NCI-H345 (cell line): Measurements from ENCODE around the gene CD276.
A peak's percentile ranks its signal among the peaks of the same experiment; 100 is the strongest.
"Not testable (repeated sequence)": the region's sequence is repeated elsewhere in the genome, so short reads cannot be mapped to it uniquely, and the experiment has no call there.

ENCODE experiments used
- DNase-seq: peaks from one replicate; lab custom pipeline; 2025; lab: John Stamatoyannopoulos, UW

Gene CD276

DNA sequence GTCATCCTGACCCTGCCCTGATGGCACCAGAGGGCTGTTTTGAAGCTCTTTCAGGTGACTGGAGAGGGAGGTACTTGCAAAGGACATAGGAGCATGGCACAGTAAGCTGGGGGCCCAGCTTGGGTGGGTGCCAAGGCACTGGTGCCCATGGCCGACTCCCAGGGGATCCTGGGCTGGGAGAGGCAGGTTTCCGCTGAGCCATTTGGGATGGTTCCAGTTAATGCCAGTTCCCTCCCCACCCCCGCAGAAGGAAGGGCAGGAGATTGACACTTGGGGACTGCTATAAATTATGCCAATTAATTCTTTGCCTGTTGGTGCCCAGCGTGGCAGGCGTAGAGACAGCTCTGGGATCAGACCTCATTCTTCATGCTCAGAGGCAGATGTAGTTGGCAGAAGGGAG is 26.1 kb downstream of the CD276 start:
- DNase-seq: no peak

DNA sequence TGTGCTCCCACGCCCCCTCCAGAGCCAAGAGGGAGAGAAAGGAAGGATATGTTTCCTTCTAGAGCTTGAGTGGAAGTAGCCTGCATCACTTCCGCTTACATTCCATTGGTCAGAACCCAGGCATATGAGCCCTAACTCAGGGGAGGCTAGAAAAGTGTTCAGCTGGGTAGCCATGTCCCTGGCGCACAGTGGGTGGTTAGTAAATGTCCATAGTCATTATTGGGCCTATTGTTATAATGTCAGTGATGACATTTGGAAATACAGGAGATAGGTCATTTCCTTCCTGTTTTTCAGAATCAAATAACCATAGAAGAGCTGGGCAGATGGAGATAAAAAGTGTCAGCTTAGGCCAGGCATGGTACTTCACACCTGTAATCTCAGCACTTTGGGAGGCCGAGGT is 27.3 kb downstream of the CD276 start:
- DNase-seq: no peak

GRCh38 chr15:73712107-73712506 is 27.9 kb downstream of the CD276 start:
- no peak for DNase-seq

DNA sequence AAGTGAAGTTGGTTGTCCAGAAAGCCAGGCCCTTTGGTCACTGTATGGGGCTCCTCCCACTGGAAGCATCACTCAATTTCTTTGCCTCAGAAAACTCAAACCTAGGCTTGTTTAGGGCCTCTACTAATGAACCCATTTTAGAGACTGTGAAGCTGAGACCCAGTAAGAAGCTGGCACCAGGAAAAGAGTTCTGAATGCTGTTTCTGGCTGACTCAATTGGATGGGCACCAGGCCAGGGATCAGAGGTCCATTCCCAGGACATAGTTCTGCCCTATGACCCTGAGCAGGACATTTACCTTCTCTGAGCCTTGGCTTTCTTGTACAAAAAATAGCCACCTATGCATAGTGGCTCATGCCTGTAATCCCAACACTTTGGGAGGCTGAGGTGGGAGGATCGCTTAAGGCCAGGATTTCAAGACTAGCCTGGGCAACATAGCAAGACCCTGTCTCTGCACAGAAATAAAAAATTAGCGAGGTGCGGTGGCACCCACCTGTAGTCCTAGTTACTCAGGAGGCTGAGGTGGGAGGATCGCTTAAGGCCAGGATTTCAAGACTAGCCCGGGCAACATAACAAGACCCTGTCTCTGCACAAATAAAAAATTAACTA is 30.6 kb downstream of the CD276 start:
- DNase-seq: no peak

DNA sequence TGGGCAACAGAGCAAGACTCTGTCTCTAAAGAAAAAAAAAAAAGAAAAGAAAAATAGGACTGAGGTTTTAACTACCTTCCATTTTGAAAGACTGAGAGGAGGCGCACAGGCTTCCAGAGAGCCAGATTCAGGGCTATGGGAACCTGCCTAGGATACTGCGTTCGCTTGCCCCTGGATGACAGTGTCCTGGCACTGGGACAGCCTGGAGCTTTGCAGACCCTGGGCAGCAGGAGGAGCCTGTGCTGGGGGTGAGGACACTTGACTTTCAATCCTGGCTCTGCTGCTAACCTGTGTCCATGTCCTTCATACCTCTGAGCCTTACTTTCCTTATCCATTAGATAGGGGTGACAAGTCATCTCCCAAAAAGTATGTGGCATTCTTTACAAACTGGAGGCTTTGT is 31.2 kb downstream of the CD276 start:
- DNase-seq: no peak

DNA sequence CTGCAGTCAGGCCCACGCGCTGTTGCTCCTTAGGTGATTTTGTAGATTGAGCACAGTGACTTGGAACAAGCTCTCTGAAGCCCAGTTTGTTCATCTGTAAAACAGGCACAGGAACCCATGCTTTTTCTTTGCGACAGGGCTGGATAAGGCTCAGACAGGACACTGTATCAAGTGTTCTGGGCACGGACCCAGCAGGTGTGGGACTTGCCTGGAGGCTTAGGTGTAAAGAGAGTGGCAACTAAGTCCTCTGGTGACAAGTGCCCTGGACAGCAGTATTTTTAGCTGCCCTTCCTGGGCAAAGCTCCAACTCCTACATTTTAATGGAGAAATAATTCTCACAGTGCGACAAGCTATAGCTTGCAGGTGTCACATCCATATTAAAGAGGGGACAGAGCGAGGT is 32.2 kb downstream of the CD276 start:
- peak; percentile 63 for DNase-seq

GRCh38 chr15:73717206-73717605 is 33.0 kb downstream of the CD276 start:
- DNase-seq: no peak

DNA sequence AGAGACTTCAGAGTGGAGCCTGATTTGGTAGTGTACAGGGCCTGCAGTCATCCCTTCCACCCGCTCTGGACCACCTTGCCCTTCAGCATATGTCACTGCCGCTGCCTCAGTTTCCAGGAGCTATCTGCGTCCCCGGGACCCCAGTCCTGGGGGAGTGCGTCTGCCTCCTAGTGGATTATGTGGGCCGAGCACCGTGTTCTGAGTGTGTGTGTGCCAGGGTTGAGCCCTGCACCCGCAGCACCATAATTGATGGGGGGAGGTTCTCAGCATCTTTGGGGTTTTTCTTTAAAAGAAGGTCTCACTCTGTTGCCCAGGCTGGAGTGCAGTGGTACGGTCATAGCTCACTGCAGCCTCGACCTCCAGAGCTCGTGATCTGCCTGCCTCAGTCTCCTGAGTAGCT is 33.6 kb downstream of the CD276 start:
- DNase-seq: no peak

- DNase-seq: no peak
Measured at GRCh38 chr15:73718694-73719093, 34.5 kb downstream of the CD276 start.

GRCh38 chr15:73722425-73722824 is 38.2 kb downstream of the CD276 start:
- no peak for DNase-seq

GRCh38 chr15:73723191-73723590 is 39.0 kb downstream of the CD276 start:
- no peak for DNase-seq

DNA sequence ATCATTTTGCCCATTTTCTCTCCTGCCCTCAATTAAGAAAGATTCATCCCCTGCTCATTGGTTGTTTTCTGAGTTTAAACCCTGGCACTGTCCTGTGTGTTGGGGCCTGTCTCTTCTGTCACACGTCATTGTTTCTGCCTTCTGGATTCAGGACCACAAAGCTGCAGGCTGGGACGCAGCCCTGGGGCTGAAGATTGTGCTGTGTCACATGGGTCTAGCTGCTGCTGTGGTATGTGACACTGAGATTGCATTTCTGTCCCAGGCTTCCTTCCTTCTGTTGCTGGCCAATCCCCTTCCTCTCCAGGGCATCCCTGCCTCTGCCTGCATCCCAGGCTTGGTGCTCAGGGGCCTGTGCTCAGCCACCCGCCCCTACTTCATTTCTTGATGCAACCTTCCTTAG is 40.0 kb downstream of the CD276 start:
- DNase-seq: no peak

- no peak for DNase-seq
Measured at GRCh38 chr15:73727330-73727976, 43.3 kb downstream of the CD276 start.

DNA sequence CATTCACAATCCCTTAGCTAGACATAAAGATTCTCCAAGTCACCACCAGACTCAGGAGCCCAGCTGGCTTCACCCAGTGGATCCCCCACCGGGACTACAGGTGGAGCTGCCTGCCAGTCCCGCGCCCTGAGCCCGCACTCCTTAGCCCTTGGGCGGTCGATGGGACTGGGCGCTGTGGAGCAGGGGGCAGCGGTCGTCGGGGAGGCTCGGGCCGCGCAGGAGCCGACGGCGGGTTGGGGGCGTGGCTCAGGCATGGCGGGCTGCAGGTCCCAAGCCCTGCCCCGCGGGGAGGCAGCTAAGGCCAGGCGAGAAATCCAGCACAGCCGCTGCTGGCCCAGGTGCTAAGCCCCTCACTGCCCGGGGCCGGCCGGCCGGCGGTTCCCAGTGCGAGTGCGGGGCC is 47.9 kb downstream of the CD276 start:
- not testable (repeated sequence) for DNase-seq

DNA sequence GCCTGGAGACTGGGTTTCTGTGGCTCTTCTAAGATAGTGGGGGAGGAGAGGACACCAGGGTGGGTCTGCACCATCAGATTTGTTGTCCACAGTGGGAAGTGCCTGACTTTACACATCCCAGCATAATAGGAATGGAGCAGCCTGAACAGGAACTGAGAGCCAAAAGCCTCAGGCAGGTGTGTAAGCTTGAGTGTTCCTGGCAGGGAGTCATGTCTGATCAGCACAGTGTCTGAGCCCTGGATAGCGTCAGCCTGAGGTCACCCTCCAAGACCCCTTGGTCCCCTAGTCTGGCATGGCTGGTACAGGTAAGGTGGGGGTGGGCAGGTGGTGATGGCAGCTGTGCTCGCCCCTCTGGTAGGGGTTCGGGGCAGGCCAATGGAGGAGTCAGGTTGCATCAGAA is 48.7 kb downstream of the CD276 start:
- DNase-seq: peak; percentile 16

- DNase-seq: no peak
Measured at GRCh38 chr15:73737535-73737934, 53.4 kb downstream of the CD276 start.

- no peak for DNase-seq
Measured at GRCh38 chr15:73740152-73741048, 56.2 kb downstream of the CD276 start.

GRCh38 chr15:73741321-73741836 is 57.2 kb downstream of the CD276 start:
- no peak for DNase-seq

- DNase-seq: no peak
Measured at GRCh38 chr15:73744293-73744692, 60.1 kb downstream of the CD276 start.

DNA sequence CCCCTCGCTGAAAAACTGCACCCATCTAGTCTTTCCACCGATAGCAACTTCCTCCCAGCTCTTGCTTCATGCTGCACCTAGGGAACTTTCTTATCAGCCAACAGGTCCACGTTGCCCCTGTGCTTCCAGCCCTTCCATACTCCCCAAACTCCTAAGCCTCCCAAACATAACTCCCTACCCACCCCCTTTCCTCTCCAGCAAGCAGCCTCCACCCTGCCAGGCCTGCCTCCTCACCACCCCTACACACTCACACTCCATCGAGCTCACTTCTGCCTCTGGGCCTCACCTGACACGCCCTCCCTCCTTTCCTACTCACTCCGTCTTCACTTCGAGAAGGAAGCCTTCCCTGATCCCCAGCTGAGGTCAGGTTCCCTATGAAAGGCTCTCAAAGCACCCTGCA is 60.9 kb downstream of the CD276 start:
- DNase-seq: no peak

GRCh38 chr15:73746261-73746660 is 62.1 kb downstream of the CD276 start:
- DNase-seq: no peak

DNA sequence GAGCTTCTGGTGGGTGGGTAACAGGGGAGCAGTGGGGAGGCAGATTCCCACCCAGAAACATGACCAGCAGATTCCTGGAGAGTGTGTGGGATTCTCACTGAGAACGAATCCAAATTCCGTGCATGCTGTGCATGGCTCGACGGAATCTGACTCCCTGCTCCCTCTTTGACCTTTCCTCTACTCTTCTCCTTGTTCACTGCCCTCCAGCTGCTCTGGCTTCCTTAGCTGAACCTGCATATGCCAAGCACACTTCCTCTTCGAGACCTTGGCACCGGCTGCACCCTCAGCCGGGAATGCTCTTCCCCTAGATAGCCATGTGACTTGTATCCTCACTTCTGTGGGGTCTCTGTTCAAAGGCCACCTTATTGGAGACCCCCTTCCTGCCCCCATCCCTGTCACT is 62.7 kb downstream of the CD276 start:
- DNase-seq: no peak
